ENCODE results near the gene RBM39. TPM values are rescaled to one million over a fixed set of nuclear protein-coding genes. Genes with fewer than 3 reads are reported as not detected.
"Not testable (repeated sequence)": the region's sequence is repeated elsewhere in the genome, so short reads cannot be mapped to it uniquely, and the experiment has no call there.

Gene RBM39
- total and polyA plus RNA-seq, 9 donors: 247 to 389 (median 328) TPM

DNA sequence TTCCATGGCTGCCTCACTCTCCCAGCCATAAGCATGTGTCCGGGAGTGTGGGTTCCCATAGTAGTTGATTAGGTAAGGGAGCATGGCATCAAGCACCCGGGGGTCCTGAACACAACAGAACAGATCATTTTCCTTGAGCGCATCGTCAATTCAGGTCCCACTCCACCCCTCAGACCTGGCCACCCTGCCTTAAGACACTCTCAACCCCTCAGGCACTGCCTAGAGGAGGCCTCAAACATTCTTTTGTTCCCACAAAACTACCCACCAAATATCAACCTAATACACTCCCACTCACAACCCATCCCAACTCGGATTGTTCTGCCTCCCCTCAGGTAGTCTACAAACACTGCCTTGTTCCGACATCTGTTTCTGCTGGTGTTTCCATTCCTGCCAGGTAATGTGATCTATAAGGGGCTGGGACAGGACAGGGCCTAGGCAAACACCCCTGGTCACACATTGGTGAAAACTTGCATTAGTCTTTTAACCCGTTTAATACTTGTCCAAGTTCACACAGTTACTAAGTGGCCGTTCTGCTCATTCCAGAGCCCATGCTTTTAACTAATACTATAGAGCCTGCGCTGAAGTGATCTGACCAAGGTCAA lies 44.3 kb downstream of the RBM39 start:
- H3K4me1 ChIP-seq (ENCODE audit: insufficient read depth): peaks cover 7% of the 10 kb centered on the region
- intact Hi-C loops (cut with DNase I): loop anchor here in 2 of 4 donors (10.0 kb wide), 2 partner anchors 93 to 223 kb away; no protein-coding TSS in a partner anchor
- H3K36me3 ChIP-seq: no peaks in the 10 kb centered on the region
- H3K27ac ChIP-seq: no peak overlapping the region
- TF ChIP-seq EP300 (IDR thresholded peaks at IDR 0.05) (no peak), POLR2A (IDR thresholded peaks at IDR 0.05) (no peak), CTCF (IDR thresholded peaks at IDR 0.05) (no peak)
- WGBS, 3 donors: 52 to 68% (median 57%) methylated on average over 9 of the region's 9 CpGs
- no peak for DNase-seq
- peak overlapping the region; percentile 67 for H3K4me3 ChIP-seq
- H3K27me3 ChIP-seq: no peaks in the 10 kb centered on the region
- H3K9me3 ChIP-seq: no peaks in the 10 kb centered on the region

GRCh38 chr20:35695978-35696377 lies 46.1 kb downstream of the RBM39 start:
- no peak overlapping the region for H3K4me3 ChIP-seq
- TF ChIP-seq CTCF (IDR thresholded peaks at IDR 0.05) (no peak), EP300 (IDR thresholded peaks at IDR 0.05) (no peak), POLR2A (IDR thresholded peaks at IDR 0.05) (no peak)
- intact Hi-C loops (cut with DNase I): loop anchor here in 2 of 4 donors (10.0 kb wide), 2 partner anchors 91 to 221 kb away; no protein-coding TSS in a partner anchor
- WGBS, 3 donors: 76 to 89% (median 82%) methylated on average over 4 of the region's 4 CpGs
- H3K36me3 ChIP-seq: no peaks in the 10 kb centered on the region
- H3K27me3 ChIP-seq: no peaks in the 10 kb centered on the region
- peaks cover 7% of the 10 kb centered on the region for H3K4me1 ChIP-seq (ENCODE audit: insufficient read depth)
- H3K27ac ChIP-seq: no peak overlapping the region
- no peak for DNase-seq
- no peaks in the 10 kb centered on the region for H3K9me3 ChIP-seq

DNA sequence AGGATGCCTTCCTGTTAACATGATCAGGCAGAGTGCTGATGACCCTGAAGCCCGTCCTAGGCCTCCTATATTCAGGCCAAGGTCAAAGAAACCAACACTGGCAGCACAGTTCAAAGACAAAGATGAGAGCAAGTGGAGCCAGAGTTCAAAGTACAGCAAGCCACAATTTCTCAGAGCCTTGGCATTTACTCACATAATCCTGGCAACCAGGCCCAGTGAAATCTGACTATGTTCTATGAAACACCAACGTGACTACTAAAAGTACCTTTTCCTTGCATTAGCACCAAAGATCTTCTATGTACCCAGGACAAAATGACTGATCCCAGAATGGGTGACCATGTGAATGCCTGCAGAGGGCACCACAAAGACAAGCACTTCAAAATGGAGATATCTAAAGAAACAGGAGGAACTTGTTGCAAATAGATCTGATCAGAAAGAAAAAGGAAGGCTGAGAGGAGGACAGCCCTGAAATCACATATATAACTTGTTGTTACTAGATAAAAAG lies 46.8 kb downstream of the RBM39 start:
- DNase-seq: no peak
- no peak overlapping the region for H3K4me3 ChIP-seq
- intact Hi-C loops (cut with DNase I): loop anchor here in 2 of 4 donors (10.0 kb wide), 2 partner anchors 90 to 220 kb away; no protein-coding TSS in a partner anchor
- peaks cover 7% of the 10 kb centered on the region for H3K4me1 ChIP-seq (ENCODE audit: insufficient read depth)
- 72 to 81% (median 81%) methylated on average over 2 of the region's 2 CpGs for WGBS, 3 donors
- H3K27me3 ChIP-seq: no peaks in the 10 kb centered on the region
- TF ChIP-seq CTCF (IDR thresholded peaks at IDR 0.05) (no peak), EP300 (IDR thresholded peaks at IDR 0.05) (no peak), POLR2A (IDR thresholded peaks at IDR 0.05) (no peak)
- H3K27ac ChIP-seq: no peak overlapping the region
- H3K9me3 ChIP-seq: no peaks in the 10 kb centered on the region
- H3K36me3 ChIP-seq: no peaks in the 10 kb centered on the region

DNA sequence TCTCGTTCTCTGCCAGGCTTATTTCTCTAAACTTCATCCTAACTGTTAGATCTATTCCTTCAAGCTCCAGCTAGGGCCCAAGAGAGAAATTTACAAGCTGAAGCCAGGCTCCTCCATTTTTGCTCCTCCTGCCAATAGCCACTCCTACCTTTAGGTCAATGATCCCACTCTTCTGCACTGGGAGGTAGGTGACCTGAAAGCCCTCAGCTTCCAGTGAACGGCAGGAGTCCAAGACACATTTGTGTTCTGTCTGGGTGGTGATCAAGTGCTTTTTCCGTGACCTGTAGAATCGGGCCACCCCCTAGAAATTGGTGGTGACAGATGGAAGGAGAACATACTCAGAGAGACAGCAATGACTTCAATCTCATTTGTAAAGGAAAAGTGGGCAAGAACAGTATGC lies 51.8 kb downstream of the RBM39 start:
- H3K27me3 ChIP-seq: no peaks in the 10 kb centered on the region
- H3K36me3 ChIP-seq: no peaks in the 10 kb centered on the region
- TF ChIP-seq EP300 (IDR thresholded peaks at IDR 0.05) (no peak), POLR2A (IDR thresholded peaks at IDR 0.05) (no peak), CTCF (IDR thresholded peaks at IDR 0.05) (no peak)
- H3K4me3 ChIP-seq: no peak overlapping the region
- no peaks in the 10 kb centered on the region for H3K9me3 ChIP-seq
- intact Hi-C loops (cut with DNase I): loop anchor here in 2 of 4 donors (10.0 kb wide), 2 partner anchors 85 to 215 kb away; no protein-coding TSS in a partner anchor
- H3K4me1 ChIP-seq (ENCODE audit: insufficient read depth): no peaks in the 10 kb centered on the region
- WGBS, 3 donors: 81 to 87% (median 86%) methylated on average over 4 of the region's 4 CpGs
- H3K27ac ChIP-seq: no peak overlapping the region
- DNase-seq: no peak

- H3K27ac ChIP-seq; H3K9me3 ChIP-seq; H3K36me3 ChIP-seq; H3K27me3 ChIP-seq; intact Hi-C loops (cut with DNase I); DNase-seq; H3K4me3 ChIP-seq; H3K4me1 ChIP-seq (ENCODE audit: insufficient read depth): not testable (repeated sequence)
- WGBS, 3 donors: 89 to 90% (median 90%) methylated on average over 11 of the region's 11 CpGs
Measured at GRCh38 chr20:35686872-35687271, 55.2 kb downstream of the RBM39 start.

- 90 to 96% (median 95%) methylated on average over 9 of the region's 9 CpGs for WGBS, 3 donors
Measured at GRCh38 chr20:35685368-35685767, 56.7 kb downstream of the RBM39 start.

More at GRCh38 chr20:35685368-35685767, 56.7 kb downstream of the RBM39 start:
- H3K36me3 ChIP-seq; H3K4me3 ChIP-seq; H3K9me3 ChIP-seq; H3K4me1 ChIP-seq (ENCODE audit: insufficient read depth); H3K27me3 ChIP-seq; intact Hi-C loops (cut with DNase I); H3K27ac ChIP-seq: not testable (repeated sequence)
- peak in 1 of 5 donors; percentile 5 for DNase-seq
